Stimulated activated CD8-positive, alpha-beta memory T cell treated with anti-CD3 and anti-CD28 coated beads, Interleukin-4, amount 100 ng/mL, for 48 hours (primary cell): ENCODE results near the gene XRN1.

Source experiments
- DNase-seq: peaks from one replicate; pipeline ENCODE4 v3.0.0-alpha.2; 2020

The XRN1 gene

GRCh38 chr3:142268426-142268825 lies 179.4 kb downstream of the XRN1 start:
- DNase-seq, result no peak

- no peak for DNase-seq
These were observed 180.6 kb downstream of the XRN1 start for GRCh38 chr3:142267269-142267668.

- DNase-seq, result no peak
These were observed 184.7 kb downstream of the XRN1 start for GRCh38 chr3:142263112-142263511.

- no peak for DNase-seq
These were observed 188.5 kb downstream of the XRN1 start for GRCh38 chr3:142259359-142259758.

GRCh38 chr3:142256712-142257333 lies 191.0 kb downstream of the XRN1 start:
- DNase-seq, result no peak
